Natural killer cell (primary cell): ENCODE measurements around the gene LTBP3. TPM values are rescaled to one million over a fixed set of nuclear protein-coding genes. Genes with fewer than 3 reads are reported as not detected.

ENCODE experiments used
- ATAC-seq, 3 donors: fragments of 150-1000 bp in 2 of 3; fragments of 200-7000 bp in 1 of 3; cut with Tn5 transposase; 1 replicate in 1 of 3; 2 replicates in 2 of 3; pipeline ENCODE4 v1.10.0; 2021; ENCODE audit warnings: mild to moderate bottlenecking in 2 of 3, moderate library complexity in 2 of 3
- DNase-seq, 2 donors: peaks; one replicate each; pipeline versions ENCODE4 v3.0.0 to v3.0.0-alpha.2; 2013 to 2021; ENCODE audit warnings: mixed read lengths in 1 of 2
- H3K27ac ChIP-seq: one replicate; pipeline ENCODE4 v1.5.1; 2013; ENCODE audit warnings: mild to moderate bottlenecking, low read length
- H3K27me3 ChIP-seq: one replicate; pipeline ENCODE4 v1.6.1; 2013; ENCODE audit warnings: low read length; ENCODE audit not compliant: control insufficient read depth, insufficient read depth
- H3K36me3 ChIP-seq: one replicate; pipeline ENCODE4 v1.6.1; 2013; ENCODE audit warnings: low read length; ENCODE audit not compliant: control insufficient read depth, insufficient read depth
- H3K4me1 ChIP-seq: one replicate; pipeline ENCODE4 v1.6.1; 2013; ENCODE audit warnings: low read length; ENCODE audit not compliant: control insufficient read depth, insufficient read depth
- H3K4me3 ChIP-seq: one replicate; pipeline ENCODE4 v1.5.1; 2013; ENCODE audit warnings: low read length
- H3K9me3 ChIP-seq: one replicate; pipeline ENCODE4 v1.6.1; 2013; ENCODE audit warnings: low read length; ENCODE audit not compliant: control insufficient read depth, insufficient read depth
- H3K27ac Mint-ChIP-seq, 2 donors: one replicate each; pipeline ENCODE4 v1.8.0; 2022; ENCODE audit warnings: mild to moderate bottlenecking in 2 of 2, mixed read lengths in 2 of 2, moderate library complexity in 1 of 2
- H3K27me3 Mint-ChIP-seq, 2 donors: one replicate each; pipeline ENCODE4 v1.8.0; 2022; ENCODE audit warnings: low read depth in 2 of 2, mixed read lengths in 2 of 2
- H3K36me3 Mint-ChIP-seq: one replicate; pipeline ENCODE4 v1.8.0; 2022; ENCODE audit warnings: mixed read lengths
- H3K4me1 Mint-ChIP-seq, 2 donors: one replicate each; pipeline ENCODE4 v1.8.0; 2022; ENCODE audit warnings: mixed read lengths in 2 of 2
- H3K4me3 Mint-ChIP-seq: one replicate; pipeline ENCODE4 v1.8.0; 2022; ENCODE audit warnings: mild to moderate bottlenecking, moderate library complexity, mixed read lengths
- H3K9me3 Mint-ChIP-seq, 2 donors: one replicate each; pipeline ENCODE4 v1.8.0; 2022; ENCODE audit warnings: mixed read lengths in 2 of 2
- CTCF ChIP-seq: fragments of 200-600 bp; IDR thresholded peaks from one replicate; pipeline ENCODE4 v1.8.0; 2022; ENCODE audit warnings: antibody characterized with exemption
- WGBS: methylation state at CpG from one replicate; pipeline ENCODE4 v1.1.7; 2013; ENCODE audit warnings: missing lambda C conversion rate; ENCODE audit not compliant: insufficient coverage; 5-methylcytosine and 5-hydroxymethylcytosine counted together
- intact Hi-C: fragments of 100-400 bp; cut with micrococcal nuclease; formaldehyde crosslinking; loops from one replicate; pipeline ENCODE4 v1.14.2; 2022
- total RNA-seq, 4 donors: library from RNA; stranded (reverse); fragments of 120-200 nt in 1 of 4; gene quantifications; one replicate each; pipeline versions ENCODE4 v1.2.3 to v1.2.4, GENCODE V29; 2013 to 2022

The LTBP3 gene
- total RNA-seq, 3 donors from 2014 or later (not counting 1 experiment from before 2014, with no cell fraction given), result 121 to 155 (median 140) TPM

DNA sequence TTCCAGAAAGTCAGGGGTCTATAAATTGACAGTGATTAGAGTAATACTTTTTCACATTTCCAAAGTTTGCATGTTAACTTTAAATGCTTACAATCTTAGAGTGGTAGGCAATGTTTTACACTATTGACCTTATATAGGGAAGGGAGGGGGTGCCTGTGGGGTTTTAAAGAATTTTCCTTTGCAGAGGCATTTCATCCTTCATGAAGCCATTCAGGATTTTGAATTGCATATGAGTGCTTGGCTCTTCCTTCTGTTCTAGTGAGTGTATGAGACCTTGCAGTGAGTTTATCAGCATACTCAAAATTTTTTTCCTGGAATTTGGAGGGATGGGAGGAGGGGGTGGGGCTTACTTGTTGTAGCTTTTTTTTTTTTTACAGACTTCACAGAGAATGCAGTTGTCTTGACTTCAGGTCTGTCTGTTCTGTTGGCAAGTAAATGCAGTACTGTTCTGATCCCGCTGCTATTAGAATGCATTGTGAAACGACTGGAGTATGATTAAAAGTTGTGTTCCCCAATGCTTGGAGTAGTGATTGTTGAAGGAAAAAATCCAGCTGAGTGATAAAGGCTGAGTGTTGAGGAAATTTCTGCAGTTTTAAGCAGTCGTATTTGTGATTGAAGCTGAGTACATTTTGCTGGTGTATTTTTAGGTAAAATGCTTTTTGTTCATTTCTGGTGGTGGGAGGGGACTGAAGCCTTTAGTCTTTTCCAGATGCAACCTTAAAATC, 54.0 kb downstream of the LTBP3 start:
- Mint-ChIP-seq H3K27ac (no peak overlapping the region), H3K4me3 (no peak overlapping the region), H3K36me3 (peaks cover 11% of the 10 kb centered on the region), H3K9me3 (no peaks in the 10 kb centered on the region), H3K4me1 (peaks cover 43 to 53% of the 10 kb centered on the region in 2 donors), H3K27me3 (no peaks in the 10 kb centered on the region)
- peaks cover 40% of the 10 kb centered on the region for H3K4me1 ChIP-seq
- H3K9me3 ChIP-seq, result no peaks in the 10 kb centered on the region
- H3K4me3 ChIP-seq, result peak overlapping the region; percentile 75
- TF ChIP-seq CTCF, result no peak
- DNase-seq (peak in 1 of 2 donors; percentile 33), ATAC-seq (no peak)
- H3K27ac ChIP-seq, result peak overlapping the region; percentile 33
- WGBS, result 0% methylated on average over 3 of the region's 3 CpGs
- intact Hi-C loops, result loop anchor here (10.0 kb wide), 1 partner anchor 289 kb away; no protein-coding TSS in a partner anchor
- H3K27me3 ChIP-seq, result no peaks in the 10 kb centered on the region
- H3K36me3 ChIP-seq, result peaks cover 66% of the 10 kb centered on the region

- Histone ChIP-seq H3K36me3 (peaks cover 66% of the 10 kb centered on the region), H3K4me3 (peak overlapping the region; percentile 75), H3K9me3 (no peaks in the 10 kb centered on the region), H3K27ac (peak overlapping the region; percentile 31), H3K27me3 (no peaks in the 10 kb centered on the region), H3K4me1 (peaks cover 40% of the 10 kb centered on the region)
- Mint-ChIP-seq H3K27ac (no peak overlapping the region), H3K27me3 (no peaks in the 10 kb centered on the region), H3K9me3 (no peaks in the 10 kb centered on the region), H3K4me1 (peaks cover 43 to 53% of the 10 kb centered on the region in 2 donors), H3K36me3 (peaks cover 11% of the 10 kb centered on the region), H3K4me3 (no peak overlapping the region)
- intact Hi-C loops, result loop anchor here (10.0 kb wide), 1 partner anchor 289 kb away; no protein-coding TSS in a partner anchor
- DNase-seq (no peak), ATAC-seq (no peak)
- TF ChIP-seq CTCF, result no peak
- WGBS, result 0% methylated on average over 2 of the region's 3 CpGs
These were observed 54.7 kb downstream of the LTBP3 start for GRCh38 chr11:65503368-65503948.

DNA sequence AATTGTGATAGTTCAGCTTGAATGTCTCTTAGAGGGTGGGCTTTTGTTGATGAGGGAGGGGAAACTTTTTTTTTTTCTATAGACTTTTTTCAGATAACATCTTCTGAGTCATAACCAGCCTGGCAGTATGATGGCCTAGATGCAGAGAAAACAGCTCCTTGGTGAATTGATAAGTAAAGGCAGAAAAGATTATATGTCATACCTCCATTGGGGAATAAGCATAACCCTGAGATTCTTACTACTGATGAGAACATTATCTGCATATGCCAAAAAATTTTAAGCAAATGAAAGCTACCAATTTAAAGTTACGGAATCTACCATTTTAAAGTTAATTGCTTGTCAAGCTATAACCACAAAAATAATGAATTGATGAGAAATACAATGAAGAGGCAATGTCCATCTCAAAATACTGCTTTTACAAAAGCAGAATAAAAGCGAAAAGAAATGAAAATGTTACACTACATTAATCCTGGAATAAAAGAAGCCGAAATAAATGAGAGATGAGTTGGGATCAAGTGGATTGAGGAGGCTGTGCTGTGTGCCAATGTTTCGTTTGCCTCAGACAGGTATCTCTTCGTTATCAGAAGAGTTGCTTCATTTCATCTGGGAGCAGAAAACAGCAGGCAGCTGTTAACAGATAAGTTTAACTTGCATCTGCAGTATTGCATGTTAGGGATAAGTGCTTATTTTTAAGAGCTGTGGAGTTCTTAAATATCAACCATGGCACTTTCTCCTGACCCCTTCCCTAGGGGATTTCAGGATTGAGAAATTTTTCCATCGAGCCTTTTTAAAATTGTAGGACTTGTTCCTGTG, 55.4 kb downstream of the LTBP3 start:
- Mint-ChIP-seq H3K36me3 (peaks cover 11% of the 10 kb centered on the region), H3K27me3 (no peaks in the 10 kb centered on the region), H3K27ac (no peak overlapping the region), H3K4me1 (peaks cover 44 to 52% of the 10 kb centered on the region in 2 donors), H3K4me3 (no peak overlapping the region), H3K9me3 (no peaks in the 10 kb centered on the region)
- ATAC-seq, result no peak
- Histone ChIP-seq H3K27me3 (no peaks in the 10 kb centered on the region), H3K4me3 (peak overlapping the region; percentile 75), H3K4me1 (peaks cover 40% of the 10 kb centered on the region), H3K27ac (peak overlapping the region; percentile 31), H3K36me3 (peaks cover 66% of the 10 kb centered on the region), H3K9me3 (no peaks in the 10 kb centered on the region)
- TF ChIP-seq CTCF, result no peak
- WGBS, result 0% methylated on average over 4 of the region's 6 CpGs
- intact Hi-C loops, result loop anchor here (10.0 kb wide), 1 partner anchor 288 kb away; no protein-coding TSS in a partner anchor
- DNase-seq, result peak in 1 of 2 donors; percentile 47
